ENCODE results near the gene STRN3. TPM values are rescaled to one million over a fixed set of nuclear protein-coding genes. Genes with fewer than 3 reads are reported as not detected.

Gene STRN3, protein sequence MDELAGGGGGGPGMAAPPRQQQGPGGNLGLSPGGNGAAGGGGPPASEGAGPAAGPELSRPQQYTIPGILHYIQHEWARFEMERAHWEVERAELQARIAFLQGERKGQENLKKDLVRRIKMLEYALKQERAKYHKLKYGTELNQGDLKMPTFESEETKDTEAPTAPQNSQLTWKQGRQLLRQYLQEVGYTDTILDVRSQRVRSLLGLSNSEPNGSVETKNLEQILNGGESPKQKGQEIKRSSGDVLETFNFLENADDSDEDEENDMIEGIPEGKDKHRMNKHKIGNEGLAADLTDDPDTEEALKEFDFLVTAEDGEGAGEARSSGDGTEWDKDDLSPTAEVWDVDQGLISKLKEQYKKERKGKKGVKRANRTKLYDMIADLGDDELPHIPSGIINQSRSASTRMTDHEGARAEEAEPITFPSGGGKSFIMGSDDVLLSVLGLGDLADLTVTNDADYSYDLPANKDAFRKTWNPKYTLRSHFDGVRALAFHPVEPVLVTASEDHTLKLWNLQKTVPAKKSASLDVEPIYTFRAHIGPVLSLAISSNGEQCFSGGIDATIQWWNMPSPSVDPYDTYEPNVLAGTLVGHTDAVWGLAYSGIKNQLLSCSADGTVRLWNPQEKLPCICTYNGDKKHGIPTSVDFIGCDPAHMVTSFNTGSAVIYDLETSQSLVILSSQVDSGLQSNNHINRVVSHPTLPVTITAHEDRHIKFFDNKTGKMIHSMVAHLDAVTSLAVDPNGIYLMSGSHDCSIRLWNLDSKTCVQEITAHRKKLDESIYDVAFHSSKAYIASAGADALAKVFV
- 34.1 and 39.3 TPM in 2 replicates for total RNA-seq (ENCODE audit: low replicate concordance)
- long read RNA-seq, partial matches to known transcripts = 1 of 3 reads
- long read RNA-seq, other reads (novel, unspliced or antisense) = 2 of 3 reads

DNA sequence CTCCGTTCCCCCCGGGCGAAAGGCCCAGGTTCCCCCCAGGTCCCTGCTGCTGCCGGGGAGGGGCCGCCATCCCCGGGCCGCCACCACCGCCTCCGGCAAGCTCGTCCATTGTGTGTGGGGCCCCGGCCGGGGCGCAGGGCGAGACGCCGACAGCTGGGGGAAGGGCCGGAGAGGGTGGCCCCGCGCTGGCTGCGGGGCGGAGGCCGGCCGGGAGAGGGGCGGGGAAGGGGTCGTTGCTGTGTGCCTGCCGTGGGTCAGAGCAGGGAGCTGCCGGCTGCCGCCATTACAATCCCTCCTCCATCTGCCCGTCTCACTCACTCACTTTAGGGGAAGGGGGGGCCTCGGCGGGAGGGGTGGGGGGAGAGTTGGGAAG is at the start of gene STRN3:
Gene STRN3, minus strand, starts transcription at position 303 of the 373 bp plus-strand sequence. Its CDS starts 194 bp downstream, at position 109.
- Mint-ChIP-seq H3K4me1 (ENCODE audit: unreplicated experiment) (peaks cover 26% of the 10 kb centered on the region), H3K4me3 (peak within 1 kb of the TSS; percentile 97), H3K9me3 (no peaks in the 10 kb centered on the region), H3K27me3 (no peaks in the 10 kb centered on the region), H3K27ac (peak within 1 kb of the TSS; percentile 99), H3K36me3 (peaks cover 13% of the 10 kb centered on the region)
- DNase-seq (ENCODE audit: extremely low spot score, unreplicated experiment) = no peak
- TF ChIP-seq CTCF (conservative IDR thresholded peaks at IDR 0.05) = no peak

DNA sequence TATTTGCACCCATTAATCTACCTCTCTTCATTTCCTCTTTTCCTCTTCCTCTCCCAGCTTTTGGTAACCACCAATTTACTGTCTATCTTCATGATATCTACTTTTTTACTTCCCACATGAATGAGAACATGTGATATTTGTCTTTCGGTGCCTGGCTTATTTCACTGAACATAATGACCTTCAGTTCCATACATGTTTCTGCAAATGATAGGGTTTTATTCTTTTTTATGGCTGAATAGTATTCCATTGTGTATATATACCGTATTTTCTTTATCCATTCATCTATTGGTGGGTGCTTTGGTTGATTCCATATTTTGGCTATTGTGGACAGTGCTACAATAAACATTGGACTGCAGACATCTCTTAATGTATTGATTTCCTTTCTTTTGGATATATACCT is 49.0 kb upstream of the STRN3 start:
- Mint-ChIP-seq H3K4me1 (ENCODE audit: unreplicated experiment) (peaks cover 3% of the 10 kb centered on the region), H3K36me3 (peaks cover 21% of the 10 kb centered on the region), H3K9me3 (peaks cover 5% of the 10 kb centered on the region), H3K4me3 (no peak overlapping the region), H3K27me3 (no peaks in the 10 kb centered on the region), H3K27ac (no peak overlapping the region)
- no peak for DNase-seq (ENCODE audit: extremely low spot score, unreplicated experiment)
- no peak for TF ChIP-seq CTCF (conservative IDR thresholded peaks at IDR 0.05)

DNA sequence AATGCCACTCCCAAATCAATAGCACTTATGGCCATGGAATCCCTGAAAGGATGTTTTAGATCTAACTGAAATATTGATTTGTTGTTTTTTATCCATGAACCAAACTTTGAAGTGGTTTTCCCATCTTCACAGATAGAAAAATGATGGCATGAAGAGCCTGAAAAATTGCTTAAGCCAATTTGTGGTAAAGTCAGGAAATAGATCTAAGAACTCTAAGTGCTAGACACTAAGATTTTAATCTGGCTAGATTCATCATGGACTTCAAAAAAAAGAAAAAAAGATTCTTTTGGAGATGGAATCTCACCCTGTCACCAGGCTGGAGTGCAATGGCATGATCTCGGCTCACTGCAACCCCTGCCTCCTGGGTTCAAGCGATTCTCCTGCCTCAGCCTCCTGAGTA is 45.0 kb upstream of the STRN3 start:
- Mint-ChIP-seq H3K27me3 (no peaks in the 10 kb centered on the region), H3K36me3 (peaks cover 15% of the 10 kb centered on the region), H3K27ac (no peak overlapping the region), H3K9me3 (peaks cover 5% of the 10 kb centered on the region), H3K4me1 (ENCODE audit: unreplicated experiment) (peaks cover 17% of the 10 kb centered on the region), H3K4me3 (no peak overlapping the region)
- no peak for DNase-seq (ENCODE audit: extremely low spot score, unreplicated experiment)
- TF ChIP-seq CTCF (conservative IDR thresholded peaks at IDR 0.05) = no peak

- Mint-ChIP-seq H3K9me3 (peaks cover 5% of the 10 kb centered on the region), H3K4me1 (ENCODE audit: unreplicated experiment) (peaks cover 20% of the 10 kb centered on the region), H3K36me3 (peaks cover 11% of the 10 kb centered on the region), H3K27ac (no peak overlapping the region), H3K27me3 (no peaks in the 10 kb centered on the region), H3K4me3 (no peak overlapping the region)
- no peak for TF ChIP-seq CTCF (conservative IDR thresholded peaks at IDR 0.05)
- no peak for DNase-seq (ENCODE audit: extremely low spot score, unreplicated experiment)
Measured at GRCh38 chr14:31070431-31070830, 44.3 kb upstream of the STRN3 start.

DNA sequence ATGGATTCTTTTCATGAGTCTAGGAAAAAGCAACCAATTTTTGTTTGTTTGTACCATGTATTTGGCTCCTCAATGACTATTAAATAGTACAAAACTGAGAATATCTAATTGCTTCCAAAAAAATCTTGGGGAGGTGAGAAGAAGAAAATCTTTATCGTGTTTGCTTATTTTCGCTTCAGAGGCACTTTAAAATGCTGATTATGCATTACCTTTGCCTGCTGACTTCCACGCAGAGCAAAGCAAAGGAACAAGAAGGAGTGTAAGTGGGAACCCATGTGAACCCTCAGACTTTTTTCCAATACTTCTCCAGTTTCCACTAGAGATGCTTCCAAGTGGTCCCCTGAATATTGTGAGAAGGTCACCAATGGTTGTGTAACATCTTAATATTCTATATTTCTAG is 43.2 kb upstream of the STRN3 start:
- H3K4me3 Mint-ChIP-seq = no peak overlapping the region
- H3K36me3 Mint-ChIP-seq = peaks cover 5% of the 10 kb centered on the region
- TF ChIP-seq CTCF (conservative IDR thresholded peaks at IDR 0.05) = no peak
- no peaks in the 10 kb centered on the region for H3K9me3 Mint-ChIP-seq
- H3K27me3 Mint-ChIP-seq = no peaks in the 10 kb centered on the region
- DNase-seq (ENCODE audit: extremely low spot score, unreplicated experiment) = no peak
- no peak overlapping the region for H3K27ac Mint-ChIP-seq
- H3K4me1 Mint-ChIP-seq (ENCODE audit: unreplicated experiment) = peaks cover 20% of the 10 kb centered on the region

Measured in type B pancreatic cell (in vitro differentiated cells).